Glomerular visceral epithelial cell (primary cell): ENCODE data around the gene IFNK.
A peak's percentile ranks its signal among the peaks of the same experiment; 100 is the strongest.
"Not testable (repeated sequence)": the region's sequence is repeated elsewhere in the genome, so short reads cannot be mapped to it uniquely, and the experiment has no call there.

Experiments used
- DNase-seq: peaks from one replicate; pipeline ENCODE4 v3.0.0-alpha.2; 2016; ENCODE audit errors: extremely low spot score

Gene IFNK

GRCh38 chr9:27524236-27524635, at the start of gene IFNK:
TSS of gene IFNK (plus strand) at chr9:27524290. CDS start at chr9:27524337, 47 bp downstream.
- no peak for DNase-seq

DNA sequence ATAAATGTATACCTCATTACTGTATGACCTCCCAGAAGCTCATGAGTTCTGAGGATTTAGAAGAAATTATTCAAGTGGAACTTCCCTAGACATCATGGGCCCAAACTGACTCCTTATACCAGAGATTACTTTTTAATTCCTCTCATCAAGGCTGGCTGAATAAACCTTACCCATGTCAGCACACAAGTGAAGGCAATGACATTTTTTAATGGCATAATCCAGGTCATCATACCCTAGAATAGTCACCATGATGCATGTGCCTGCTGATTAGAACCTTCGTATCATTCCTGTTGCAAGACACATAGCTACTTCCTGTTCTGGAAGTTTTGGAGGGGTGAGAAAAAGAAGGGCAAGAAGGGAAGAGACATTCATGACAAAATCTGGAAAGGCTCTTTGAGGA, 49.8 kb upstream of the IFNK start:
- DNase-seq: no peak

- DNase-seq: no peak
Observed at GRCh38 chr9:27475057-27475595, 49.0 kb upstream of the IFNK start.

- no peak for DNase-seq
Observed at GRCh38 chr9:27476870-27477515, 47.1 kb upstream of the IFNK start.

GRCh38 chr9:27478322-27478721, 45.8 kb upstream of the IFNK start:
- no peak for DNase-seq

- no peak for DNase-seq
Observed at GRCh38 chr9:27482709-27483108, 41.4 kb upstream of the IFNK start.

GRCh38 chr9:27483576-27483975, 40.5 kb upstream of the IFNK start:
- DNase-seq: no peak

GRCh38 chr9:27485158-27485557, 38.9 kb upstream of the IFNK start:
- DNase-seq: no peak

- no peak for DNase-seq
Observed at GRCh38 chr9:27487128-27487640, 36.9 kb upstream of the IFNK start.

GRCh38 chr9:27487927-27488326, 36.2 kb upstream of the IFNK start:
- DNase-seq: no peak

- no peak for DNase-seq
Observed at GRCh38 chr9:27489087-27489876, 34.8 kb upstream of the IFNK start.

GRCh38 chr9:27491154-27491553, 32.9 kb upstream of the IFNK start:
- DNase-seq: no peak

- DNase-seq: no peak
Observed at GRCh38 chr9:27495480-27496134, 28.5 kb upstream of the IFNK start.

DNA sequence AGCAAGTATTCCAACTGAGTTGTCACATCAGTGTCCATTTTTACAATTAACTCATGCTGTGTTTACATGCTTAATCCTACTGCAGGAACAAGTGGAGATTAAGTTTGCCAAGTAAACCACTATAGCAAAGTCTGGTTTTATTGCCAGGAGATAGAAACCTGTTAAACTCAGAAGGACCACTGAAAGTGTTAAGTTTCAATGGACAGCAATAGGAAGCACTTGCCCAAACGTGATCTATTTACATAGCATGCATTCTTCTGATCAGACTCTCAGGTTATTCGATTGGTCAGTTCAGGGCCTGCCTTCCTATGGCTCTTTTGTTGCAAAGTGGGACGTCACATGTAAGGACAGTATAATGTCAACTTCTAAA, 28.0 kb upstream of the IFNK start:
- no peak for DNase-seq

GRCh38 chr9:27497883-27498417, 26.1 kb upstream of the IFNK start:
- no peak for DNase-seq

GRCh38 chr9:27499451-27499850, 24.6 kb upstream of the IFNK start:
- peak; percentile 13 for DNase-seq

DNA sequence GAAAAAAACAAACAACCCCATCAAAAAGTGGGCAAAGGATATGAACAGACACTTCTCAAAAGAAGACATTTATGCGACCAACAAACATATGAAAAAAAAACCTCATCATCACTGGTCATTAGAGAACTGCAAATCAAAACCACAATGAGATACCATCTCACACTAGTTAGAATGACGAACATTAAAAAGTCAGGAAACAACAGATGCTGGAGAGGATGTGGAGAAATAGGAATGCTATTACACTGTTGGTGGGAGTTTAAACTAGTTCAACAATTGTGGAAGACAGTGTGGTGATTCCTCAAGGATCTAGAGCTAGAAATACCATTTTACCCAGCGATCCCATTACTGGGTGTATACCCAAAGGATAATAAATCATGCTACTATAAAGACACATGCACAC, 23.2 kb upstream of the IFNK start:
- DNase-seq: not testable (repeated sequence)

DNA sequence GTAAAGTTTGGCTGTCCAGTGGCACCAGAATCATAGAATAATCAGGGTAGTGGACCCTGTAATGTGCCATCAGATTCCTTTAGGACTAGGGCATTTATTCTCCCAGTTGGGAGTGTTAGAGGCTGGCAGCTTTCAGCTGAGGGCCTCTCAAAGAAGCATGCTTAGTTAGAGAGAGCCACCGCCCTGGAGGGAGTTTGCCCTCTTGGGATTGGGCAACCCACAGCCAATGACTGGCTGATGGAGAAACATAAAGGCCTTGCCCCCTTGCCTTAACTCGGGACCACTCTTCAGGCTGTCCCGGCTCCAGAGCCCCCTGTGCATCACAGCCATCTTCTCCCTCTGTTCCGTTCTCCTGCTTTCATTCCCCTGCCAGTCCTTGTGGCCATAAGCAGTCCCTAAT, 20.5 kb upstream of the IFNK start:
- no peak for DNase-seq

- DNase-seq: no peak
Observed at GRCh38 chr9:27504259-27504658, 19.8 kb upstream of the IFNK start.

- no peak for DNase-seq
Observed at GRCh38 chr9:27505744-27506161, 18.3 kb upstream of the IFNK start.

DNA sequence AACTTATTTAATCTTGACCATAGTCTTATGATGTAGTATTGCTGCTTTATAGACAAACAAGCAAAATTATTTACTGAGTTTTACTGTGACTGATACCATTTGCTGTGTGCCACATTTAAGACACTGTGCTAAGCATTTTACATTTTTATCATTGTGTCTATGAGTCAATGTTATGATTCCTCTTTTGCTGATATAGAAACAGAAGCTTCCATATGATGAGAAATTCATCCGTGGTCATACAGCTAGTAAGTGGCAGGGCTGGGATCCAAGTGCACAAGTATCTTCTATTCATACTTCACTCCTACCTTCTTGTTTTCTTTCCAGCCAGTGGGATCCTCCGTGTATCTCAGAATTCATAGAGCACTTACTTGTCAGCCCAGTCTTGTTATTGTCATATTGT, 17.1 kb upstream of the IFNK start:
- no peak for DNase-seq

DNA sequence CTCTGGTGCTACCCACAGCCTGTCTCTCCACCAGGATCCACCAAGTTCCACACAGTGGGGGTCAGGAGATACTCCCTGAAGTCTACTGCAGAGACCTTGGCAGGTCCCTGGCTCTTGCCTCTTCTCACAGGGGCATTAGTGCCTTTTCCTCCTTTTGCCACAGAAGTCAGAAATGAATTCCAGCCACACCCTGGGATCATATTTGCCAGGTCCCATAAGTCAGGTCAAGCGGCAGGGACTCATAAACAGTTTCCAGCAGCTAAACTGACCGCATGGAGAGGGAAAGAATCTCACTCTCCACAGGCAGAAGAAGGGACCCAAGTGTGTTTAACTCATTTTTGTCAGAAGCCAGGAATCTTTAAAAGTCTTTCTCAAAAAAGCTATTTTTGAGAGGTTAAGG, 13.3 kb upstream of the IFNK start:
- no peak for DNase-seq
